IMR-90 (cell line): Measurements from ENCODE around the gene CBFA2T3. TPM values are rescaled to one million over a fixed set of nuclear protein-coding genes. Genes with fewer than 3 reads are reported as not detected.
A peak's percentile ranks its signal among the peaks of the same experiment; 100 is the strongest.

ENCODE experiments used
- ATAC-seq: fragments of 200-7000 bp; cut with Tn5 transposase; 2 replicates; pipeline ENCODE4 v1.9.1; 2020; ENCODE audit warnings: low read depth, mild to moderate bottlenecking, moderate library complexity
- BruUV-seq: library from RNA; stranded (reverse); fragments of 400-500 nt; replicated peaks from 2 replicates; lab custom pipeline; 2021; lab: Mats Ljungman, UMichigan
- CTCF ChIA-PET: fragments of 300-600 bp; formaldehyde crosslinking; extraction: SDS; loops from one replicate; lab custom pipeline; 2021; ENCODE audit warnings: antibody characterized with exemption; lab: Yijun Ruan, JAX
- POLR2A ChIA-PET: fragments of 300-600 bp; sonication (Branson Sonifier 250); formaldehyde crosslinking; loops from one replicate; lab custom pipeline; 2022; ENCODE audit warnings: antibody characterized with exemption; ENCODE audit not compliant: unreplicated experiment; lab: Charles Lee
- DNase-seq: peaks from one replicate; pipeline ENCODE4 v3.0.0; 2013
- H2AFZ ChIP-seq: replicated peaks from 2 replicates; pipeline ENCODE3; 2013; ENCODE audit warnings: low read length, mild to moderate bottlenecking; ENCODE audit not compliant: poor library complexity
- H2AK5ac ChIP-seq: 2 replicates; pipeline ENCODE4 v1.6.1; 2013; ENCODE audit warnings: low read depth, low read length, inconsistent platforms
- H2AK9ac ChIP-seq: replicated peaks from 2 replicates; pipeline ENCODE3; 2013; ENCODE audit warnings: mild to moderate bottlenecking, low read depth, low read length, moderate library complexity; ENCODE audit not compliant: poor library complexity
- H2BK120ac ChIP-seq: 2 replicates; pipeline ENCODE4 v1.6.1; 2013; ENCODE audit warnings: low read depth, low read length, inconsistent platforms
- H2BK15ac ChIP-seq: 3 replicates; pipeline ENCODE4 v1.6.1; 2013; ENCODE audit warnings: low read depth, low read length, inconsistent platforms
- H2BK20ac ChIP-seq: 2 replicates; pipeline ENCODE4 v1.6.1; 2013; ENCODE audit warnings: low read depth, mild to moderate bottlenecking, inconsistent platforms, low read length, moderate library complexity
- H2BK5ac ChIP-seq: 2 replicates; pipeline ENCODE4 v1.6.1; 2013; ENCODE audit warnings: mild to moderate bottlenecking, low read depth, low read length, inconsistent platforms; ENCODE audit not compliant: poor library complexity, severe bottlenecking
- H3K14ac ChIP-seq: replicated peaks from 2 replicates; pipeline ENCODE4 v1.6.1; 2013; ENCODE audit warnings: low read depth, low read length, inconsistent platforms
- H3K18ac ChIP-seq: 2 replicates; pipeline ENCODE4 v1.6.1; 2013; ENCODE audit warnings: low read depth, low read length, control low read depth
- H3K23ac ChIP-seq: 2 replicates; pipeline ENCODE4 v1.6.1; 2013; ENCODE audit warnings: low read depth, low read length, inconsistent platforms
- H3K27ac ChIP-seq: 2 replicates; pipeline ENCODE4 v1.5.1; 2013; ENCODE audit warnings: mild to moderate bottlenecking, control low read depth, low read length; ENCODE audit not compliant: insufficient read depth
- H3K27me3 ChIP-seq: 2 replicates; pipeline ENCODE4 v1.6.1; 2013; ENCODE audit warnings: low read length; ENCODE audit not compliant: control insufficient read depth, insufficient read depth
- H3K36me3 ChIP-seq: 2 replicates; pipeline ENCODE4 v1.6.1; 2013; ENCODE audit warnings: low read length, mixed read lengths; ENCODE audit not compliant: control insufficient read depth, insufficient read depth
- H3K4ac ChIP-seq: 2 replicates; pipeline ENCODE4 v1.6.1; 2013; ENCODE audit warnings: low read depth, low read length, inconsistent platforms
- H3K4me1 ChIP-seq: 2 replicates; pipeline ENCODE4 v1.6.1; 2013; ENCODE audit warnings: low read length, mixed read lengths; ENCODE audit not compliant: control insufficient read depth, insufficient read depth
- H3K4me2 ChIP-seq: 2 replicates; pipeline ENCODE4 v1.6.1; 2013; ENCODE audit warnings: low read depth, mild to moderate bottlenecking, control low read depth, low read length, moderate library complexity
- H3K4me3 ChIP-seq: 2 replicates; pipeline ENCODE4 v1.5.1; 2013; ENCODE audit warnings: low read depth, mild to moderate bottlenecking, control low read depth, low read length, moderate library complexity; ENCODE audit not compliant: insufficient read depth
- H3K56ac ChIP-seq: 2 replicates; pipeline ENCODE4 v1.6.1; 2013; ENCODE audit warnings: low read length, inconsistent platforms; ENCODE audit not compliant: insufficient read depth; ENCODE audit errors: extremely low read depth
- H3K79me1 ChIP-seq, 2 experiments: 2 replicates each; pipeline ENCODE4 v1.6.1; 2013; ENCODE audit warnings: low read length in 2 of 2, inconsistent platforms in 1 of 2, low read depth in 1 of 2
- H3K9ac ChIP-seq: 2 replicates; pipeline ENCODE4 v1.6.1; 2013; ENCODE audit warnings: low read depth, low read length, control low read depth
- H3K9me1 ChIP-seq: 2 replicates; pipeline ENCODE4 v1.6.1; 2013; ENCODE audit warnings: low read length, inconsistent platforms; ENCODE audit not compliant: insufficient read depth
- H3K9me3 ChIP-seq: 2 replicates; pipeline ENCODE4 v1.6.1; 2013; ENCODE audit warnings: low read length; ENCODE audit not compliant: control insufficient read depth, insufficient read depth
- H4K20me1 ChIP-seq: 2 replicates; pipeline ENCODE4 v1.6.1; 2013; ENCODE audit warnings: low read length, inconsistent platforms; ENCODE audit not compliant: insufficient read depth
- H4K5ac ChIP-seq: 2 replicates; pipeline ENCODE4 v1.6.1; 2013; ENCODE audit warnings: mild to moderate bottlenecking, low read depth, low read length, control low read depth
- H4K8ac ChIP-seq, 2 experiments: 2 replicates each; pipeline ENCODE4 v1.6.1; 2013; ENCODE audit warnings: low read depth in 2 of 2, low read length in 2 of 2, control low read depth in 1 of 2, inconsistent platforms in 1 of 2
- H4K91ac ChIP-seq: 2 replicates; pipeline ENCODE4 v1.6.1; 2013; ENCODE audit warnings: low read depth, low read length, inconsistent platforms; ENCODE audit not compliant: insufficient read depth
- BHLHE40 ChIP-seq: fragments of 150-350 bp; IDR thresholded peaks from 2 replicates; pipeline ENCODE4 v1.6.1; 2016; ENCODE audit warnings: mild to moderate bottlenecking, low read depth, low read length
- RAD21 ChIP-seq: IDR thresholded peaks from 2 replicates; pipeline ENCODE4 v1.6.1; 2012; ENCODE audit warnings: low read length, improper control_type of control experiment
- WGBS, 2 experiments: methylation state at CpG; one replicate each; pipeline versions ENCODE4 v1.1.5 to v1.1.7; 2013; ENCODE audit warnings: missing lambda C conversion rate in 2 of 2; ENCODE audit not compliant: insufficient read length in 1 of 2; ENCODE audit errors: extremely low coverage in 2 of 2; 5-methylcytosine and 5-hydroxymethylcytosine counted together
- dilution Hi-C: fragments of 300-500 bp; cut with HindIII; formaldehyde crosslinking; loops from one replicate; pipeline ENCODE4 v1.14.3; 2018; ENCODE audit warnings: low sequenced_read_pairs; ENCODE audit not compliant: unreplicated experiment
- in situ Hi-C: fragments of 300-500 bp; cut with MboI; formaldehyde crosslinking; loops from 3 replicates; pipeline ENCODE4 v1.14.3; 2019; ENCODE audit warnings: low sequenced_read_pairs, inconsistent platforms, mixed read lengths
- intact Hi-C: fragments of 100-400 bp; cut with micrococcal nuclease; formaldehyde crosslinking; loops from 2 replicates; pipeline ENCODE4 v1.10.0; 2022
- polyA plus RNA-seq, 3 experiments: library from polyadenylated mRNA; depleted of rRNA; stranded (reverse); fragments of >200 nt; gene quantifications; 2 replicates each; pipeline ENCODE4 v1.2.3, GENCODE V29; 2012; ENCODE audit warnings: low replicate concordance in 1 of 3
- total RNA-seq: library from RNA; depleted of rRNA; stranded (reverse); fragments of >200 nt; gene quantifications from 2 replicates; pipeline ENCODE4 v1.2.3, GENCODE V29; 2012

Gene CBFA2T3
- total and polyA plus RNA-seq, 2 of the 4 experiments (the other 2 are of a cell fraction): not detected

DNA sequence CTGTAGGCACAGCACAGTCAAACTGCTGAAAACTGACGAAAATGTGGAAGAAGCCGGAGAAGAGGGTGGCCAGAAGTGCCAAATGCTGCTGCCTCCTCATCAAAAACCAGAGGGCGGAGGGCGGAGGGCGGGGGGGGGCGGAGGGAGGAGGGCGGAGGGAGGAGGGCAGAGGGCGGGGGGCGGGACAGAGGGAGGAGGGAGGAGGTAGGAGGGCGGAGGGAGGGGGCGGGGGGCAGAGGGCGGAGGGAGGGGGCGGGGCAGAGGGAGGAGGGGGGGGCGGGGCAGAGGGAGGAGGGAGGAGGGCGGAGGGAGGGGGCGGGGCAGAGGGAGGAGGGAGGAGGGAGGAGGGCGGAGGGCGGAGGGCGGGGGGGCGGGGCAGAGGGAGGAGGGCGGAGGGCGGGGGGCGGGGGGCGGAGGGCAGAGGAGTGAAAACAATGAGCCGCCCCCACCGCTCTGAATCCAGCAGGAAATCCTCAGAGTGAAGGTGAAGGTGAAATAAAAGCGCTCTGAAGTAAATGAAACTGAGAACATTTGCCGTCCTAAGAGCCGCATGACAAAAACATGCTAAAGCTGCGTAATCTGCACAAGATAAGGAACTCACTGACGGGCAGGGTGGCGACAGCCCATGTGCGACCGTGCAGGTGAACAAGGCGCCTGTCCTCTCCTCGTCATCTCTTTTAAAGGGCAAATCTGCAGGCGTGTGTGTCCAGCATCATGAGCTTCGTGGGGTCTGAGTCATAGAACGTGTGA is 22.6 kb upstream of the CBFA2T3 start:
- Histone ChIP-seq H2AK9ac (no peak overlapping the region), H3K9ac (no peak overlapping the region), H3K27ac (no peak overlapping the region), H2BK15ac (no peak overlapping the region), H4K20me1 (no peaks in the 10 kb centered on the region), H2BK120ac (no peak overlapping the region), H3K9me1 (no peaks in the 10 kb centered on the region), H2AFZ (no peak overlapping the region), H3K36me3 (no peaks in the 10 kb centered on the region), H3K56ac (no peak overlapping the region), H3K4me2 (no peak overlapping the region), H3K4ac (no peak overlapping the region), H3K79me1 (no peaks in the 10 kb centered on the region), H4K91ac (no peak overlapping the region), H4K5ac (no peak overlapping the region), H3K4me3 (no peak overlapping the region), H3K4me1 (no peaks in the 10 kb centered on the region), H3K23ac (no peak overlapping the region), H2BK5ac (no peak overlapping the region), H4K8ac (no peak overlapping the region), H2AK5ac (no peak overlapping the region), H2BK20ac (no peak overlapping the region), H3K27me3 (peaks cover 37% of the 10 kb centered on the region), H3K18ac (no peak overlapping the region), H3K9me3 (peaks cover 36% of the 10 kb centered on the region), H3K14ac (no peak overlapping the region)
- dilution Hi-C loops: no loop called here
- BruUV-seq: no TSS peak
- TF ChIP-seq RAD21: no peak
- 0 out of 2 replicates have a peak, but pooled peaks have one; percentile 34 for TF ChIP-seq BHLHE40
- ChIA-PET CTCF (no interaction called here), POLR2A (no interaction called here)
- no peak for DNase-seq
- 44% methylated on average over 13 of the region's 39 CpGs; no CpG with 5 or more reads in 1 of the 2 experiments for WGBS, 2 experiments
- no peak for ATAC-seq
- in situ Hi-C loops: no loop called here
- intact Hi-C loops: no loop called here
